Measurements from ENCODE around the gene PML. TPM values are rescaled to one million over a fixed set of nuclear protein-coding genes. Genes with fewer than 3 reads are reported as not detected.
A peak's percentile ranks its signal among the peaks of the same experiment; 100 is the strongest.

Gene PML
- total and polyA plus RNA-seq, 8 donors, result 16.0 to 170 (median 30.7) TPM

- intact Hi-C loops (cut with DNase I; ENCODE audit: low total_unique reads), result no loop called here
- H3K27ac ChIP-seq, result peak overlapping the region in 1 of 5 donors; percentile 1
Observed at GRCh38 chr15:74036271-74037170, 42.0 kb downstream of the PML start.

GRCh38 chr15:74037171-74038117 lies 42.9 kb downstream of the PML start:
- H3K27me3 ChIP-seq, result no peaks in the 10 kb centered on the region
- H3K36me3 ChIP-seq, result peaks cover 40 to 69% (median 59%) of the 10 kb centered on the region in 4 donors
- WGBS, 5 donors, result 72 to 75% (median 74%) methylated on average over 21 of the region's 21 CpGs
- peak overlapping the region in 1 of 5 donors; percentile 1 for H3K27ac ChIP-seq
- intact Hi-C loops (cut with DNase I; ENCODE audit: low total_unique reads), result no loop called here
- no peaks in the 10 kb centered on the region for H3K9me3 ChIP-seq
- no peak overlapping the region for H3K4me3 ChIP-seq
- DNase-seq, result peak in 1 of 2 donors; percentile 14
- peaks cover 17 to 49% (median 31%) of the 10 kb centered on the region in 4 donors for H3K4me1 ChIP-seq
- no peak for TF ChIP-seq EP300 (IDR thresholded peaks at IDR 0.05)
- no peak for TF ChIP-seq POLR2AphosphoS5 (IDR thresholded peaks at IDR 0.05)
- no peak for TF ChIP-seq POLR2A (IDR thresholded peaks at IDR 0.05)
- TF ChIP-seq CTCF (IDR thresholded peaks at IDR 0.05), result peak in 1 of 7 experiments; percentile 5

More at GRCh38 chr15:74036271-74037170, 42.0 kb downstream of the PML start:
- H3K9me3 ChIP-seq, result no peaks in the 10 kb centered on the region
- H3K4me3 ChIP-seq, result no peak overlapping the region
- 65 to 71% (median 69%) methylated on average over 20 to 21 of the region's 21 CpGs for WGBS, 5 donors
- H3K4me1 ChIP-seq, result peaks cover 17 to 43% (median 26%) of the 10 kb centered on the region in 4 donors
- TF ChIP-seq EP300 (IDR thresholded peaks at IDR 0.05), result no peak
- peak in 4 of 7 experiments; percentile 35 to 39 (median 38) for TF ChIP-seq CTCF (IDR thresholded peaks at IDR 0.05)
- H3K36me3 ChIP-seq, result peaks cover 40 to 69% (median 63%) of the 10 kb centered on the region in 4 donors
- peak; percentile 49 to 88 for DNase-seq
- H3K27me3 ChIP-seq, result no peaks in the 10 kb centered on the region

GRCh38 chr15:74038707-74039655 lies 44.5 kb downstream of the PML start:
- Histone ChIP-seq H3K36me3 (peaks cover 29 to 69% (median 59%) of the 10 kb centered on the region in 4 donors), H3K4me3 (no peak overlapping the region), H3K9me3 (no peaks in the 10 kb centered on the region), H3K4me1 (peaks cover 21 to 49% (median 35%) of the 10 kb centered on the region in 4 donors), H3K27ac (peak overlapping the region in 4 of 5 donors; percentile 17 to 72 (median 70)), H3K27me3 (no peaks in the 10 kb centered on the region)
- no peak for TF ChIP-seq POLR2A (IDR thresholded peaks at IDR 0.05)
- no peak for TF ChIP-seq CTCF (IDR thresholded peaks at IDR 0.05)
- TF ChIP-seq EP300 (IDR thresholded peaks at IDR 0.05), result no peak
- no peak for TF ChIP-seq POLR2AphosphoS5 (IDR thresholded peaks at IDR 0.05)
- intact Hi-C loops (cut with DNase I; ENCODE audit: low total_unique reads), result no loop called here
- peak in 1 of 2 donors; percentile 34 for DNase-seq
- WGBS, 5 donors, result 62 to 78% (median 72%) methylated on average over 9 of the region's 9 CpGs

Data from stomach (tissue), 9 donors.